ENCODE measurements around the gene PPP1R9A.

DNA sequence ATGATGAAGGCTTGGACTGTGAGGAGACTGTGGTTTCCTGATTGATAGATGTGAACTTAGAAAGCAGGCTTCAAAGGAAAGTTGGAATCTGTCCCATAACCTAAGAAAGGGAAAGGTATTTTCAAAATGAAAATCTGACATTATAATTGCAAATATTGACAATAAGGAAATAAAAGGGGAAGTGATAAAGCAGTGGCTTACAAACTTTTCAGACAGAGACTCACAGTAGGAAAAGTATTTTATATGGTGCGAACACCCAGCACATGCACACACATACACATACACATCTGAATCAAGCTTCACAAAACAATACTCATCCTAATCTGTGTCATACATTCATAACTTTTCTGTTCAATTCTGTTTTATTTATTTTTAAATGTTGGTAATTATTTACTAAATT is 412.2 kb downstream of the PPP1R9A start:
- TF ChIP-seq, protein P1, sequence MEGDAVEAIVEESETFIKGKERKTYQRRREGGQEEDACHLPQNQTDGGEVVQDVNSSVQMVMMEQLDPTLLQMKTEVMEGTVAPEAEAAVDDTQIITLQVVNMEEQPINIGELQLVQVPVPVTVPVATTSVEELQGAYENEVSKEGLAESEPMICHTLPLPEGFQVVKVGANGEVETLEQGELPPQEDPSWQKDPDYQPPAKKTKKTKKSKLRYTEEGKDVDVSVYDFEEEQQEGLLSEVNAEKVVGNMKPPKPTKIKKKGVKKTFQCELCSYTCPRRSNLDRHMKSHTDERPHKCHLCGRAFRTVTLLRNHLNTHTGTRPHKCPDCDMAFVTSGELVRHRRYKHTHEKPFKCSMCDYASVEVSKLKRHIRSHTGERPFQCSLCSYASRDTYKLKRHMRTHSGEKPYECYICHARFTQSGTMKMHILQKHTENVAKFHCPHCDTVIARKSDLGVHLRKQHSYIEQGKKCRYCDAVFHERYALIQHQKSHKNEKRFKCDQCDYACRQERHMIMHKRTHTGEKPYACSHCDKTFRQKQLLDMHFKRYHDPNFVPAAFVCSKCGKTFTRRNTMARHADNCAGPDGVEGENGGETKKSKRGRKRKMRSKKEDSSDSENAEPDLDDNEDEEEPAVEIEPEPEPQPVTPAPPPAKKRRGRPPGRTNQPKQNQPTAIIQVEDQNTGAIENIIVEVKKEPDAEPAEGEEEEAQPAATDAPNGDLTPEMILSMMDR (conservative IDR thresholded peaks at IDR 0.05; ENCODE audit: low read depth, low read length) = no peak
- no peak for TF ChIP-seq EZH2 (IDR thresholded peaks at IDR 0.05; ENCODE audit: borderline replicate concordance, low read depth, low read length, poor library complexity, severe bottlenecking)
